Thyroid gland (tissue), 4 donors: Measurements from ENCODE around the gene TCP11. TPM values are rescaled to one million over a fixed set of nuclear protein-coding genes. Genes with fewer than 3 reads are reported as not detected.

Source experiments
- DNase-seq, 2 donors: peaks; one replicate each; pipeline ENCODE4 v3.0.0-alpha.2; 2019
- H3K27ac ChIP-seq, 3 donors: fragments of 200-600 bp; sonication (generic); 1 replicate in 2 of 3; 2 replicates in 1 of 3; pipeline ENCODE4 v1.5.1; 2016 to 2019; ENCODE audit warnings: mild to moderate bottlenecking in 1 of 3, moderate library complexity in 1 of 3
- H3K27me3 ChIP-seq: fragments of 200-600 bp; sonication (generic); one replicate; pipeline ENCODE4 v1.5.1; 2019
- H3K36me3 ChIP-seq, 2 donors: fragments of 200-600 bp; sonication (generic); one replicate each; pipeline ENCODE4 v1.5.1; 2016 to 2019
- H3K4me1 ChIP-seq, 2 donors: fragments of 200-600 bp; sonication (generic); one replicate each; pipeline ENCODE4 v1.5.1; 2017 to 2019
- H3K4me3 ChIP-seq, 3 donors: fragments of 200-600 bp; sonication (generic); replicated peaks in 1 of 3; 1 replicate in 2 of 3; 2 replicates in 1 of 3; pipeline ENCODE4 v1.5.1; 2016; ENCODE audit warnings: mild to moderate bottlenecking in 1 of 3
- H3K9me3 ChIP-seq: fragments of 200-600 bp; sonication (generic); one replicate; pipeline ENCODE4 v1.5.1; 2017
- CTCF ChIP-seq, 6 experiments: fragments of 200-600 bp in 3 of 6; fragments of 450-650 bp in 3 of 6; sonication (generic) in 3 of 6; IDR thresholded peaks; one replicate each; pipeline ENCODE4 v1.5.1; 2016 to 2019; ENCODE audit warnings: antibody characterized with exemption in 6 of 6, mild to moderate bottlenecking in 2 of 6, inconsistent platforms in 1 of 6, moderate library complexity in 1 of 6
- POLR2A ChIP-seq, 2 donors: fragments of 450-650 bp; IDR thresholded peaks; one replicate each; pipeline ENCODE4 v1.6.1; 2017; ENCODE audit warnings: antibody characterized with exemption in 2 of 2, mild to moderate bottlenecking in 2 of 2, moderate library complexity in 1 of 2
- WGBS, 2 donors: methylation state at CpG; one replicate each; pipeline ENCODE4 v1.1.5; 2017; 5-methylcytosine and 5-hydroxymethylcytosine counted together
- intact Hi-C: fragments of 100-400 bp; cut with DNase I; formaldehyde crosslinking; loops from one replicate; pipeline ENCODE4 v1.15.1; 2023
- total RNA-seq, 4 donors: library from RNA; depleted of rRNA; stranded (reverse); fragments of >200 nt; gene quantifications; one replicate each; pipeline ENCODE4 v1.2.3, GENCODE V29; 2016

The TCP11 gene
- total RNA-seq, 4 donors from 2014 or later = 1.0 to 2.8 TPM; not detected in 2

GRCh38 chr6:35085359-35086281, 55.5 kb downstream of the TCP11 start:
- Histone ChIP-seq H3K4me3 (no peak overlapping the region), H3K4me1 (peaks cover 0 to 2% of the 10 kb centered on the region in 2 donors), H3K27ac (no peak overlapping the region), H3K36me3 (peaks cover 82 to 90% of the 10 kb centered on the region in 2 donors), H3K27me3 (no peaks in the 10 kb centered on the region), H3K9me3 (no peaks in the 10 kb centered on the region)
- DNase-seq = no peak
- intact Hi-C loops = no loop called here
- TF ChIP-seq POLR2A (IDR thresholded peaks at IDR 0.05) (no peak), CTCF (IDR thresholded peaks at IDR 0.05) (no peak)
- 93 to 95% methylated on average over 25 to 30 of the region's 30 CpGs for WGBS, 2 donors

- Histone ChIP-seq H3K4me1 (peaks cover 0 to 2% of the 10 kb centered on the region in 2 donors), H3K4me3 (no peak overlapping the region), H3K27ac (no peak overlapping the region), H3K9me3 (no peaks in the 10 kb centered on the region), H3K36me3 (peaks cover 89 to 94% of the 10 kb centered on the region in 2 donors), H3K27me3 (no peaks in the 10 kb centered on the region)
- no peak for DNase-seq
- WGBS, 2 donors = 94% methylated on average over 11 to 12 of the region's 12 CpGs
- intact Hi-C loops = no loop called here
- TF ChIP-seq CTCF (IDR thresholded peaks at IDR 0.05) (no peak), POLR2A (IDR thresholded peaks at IDR 0.05) (no peak)
These were observed 56.5 kb downstream of the TCP11 start for GRCh38 chr6:35084511-35085203.

DNA sequence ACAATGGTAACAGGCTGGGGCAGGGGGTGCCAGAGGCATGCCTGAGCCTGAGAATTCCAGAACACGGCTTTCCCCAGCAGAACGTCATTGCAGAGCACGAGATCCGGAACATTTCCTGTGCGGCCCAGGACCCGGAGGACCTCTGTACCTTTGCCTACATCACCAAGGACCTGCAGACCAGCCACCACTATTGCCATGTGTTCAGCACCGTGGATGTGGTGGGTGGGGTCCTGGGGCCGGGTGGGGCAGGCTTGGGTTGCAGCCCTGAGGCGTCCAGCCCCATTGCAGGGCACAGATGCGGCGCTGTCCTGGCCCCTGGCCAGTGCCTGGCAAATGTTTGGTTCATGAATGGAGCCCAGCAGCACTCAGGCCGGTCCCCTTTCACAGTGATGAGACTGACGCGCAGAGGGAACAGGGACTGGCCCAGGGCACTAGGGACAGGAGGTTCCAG, 57.1 kb downstream of the TCP11 start:
- 94% methylated on average over 12 to 14 of the region's 14 CpGs for WGBS, 2 donors
- H3K4me3 ChIP-seq = no peak overlapping the region
- H3K9me3 ChIP-seq = no peaks in the 10 kb centered on the region
- intact Hi-C loops = no loop called here
- H3K36me3 ChIP-seq = peaks cover 90 to 95% of the 10 kb centered on the region in 2 donors
- H3K27ac ChIP-seq = no peak overlapping the region
- TF ChIP-seq POLR2A (IDR thresholded peaks at IDR 0.05) = no peak
- no peak for TF ChIP-seq CTCF (IDR thresholded peaks at IDR 0.05)
- H3K4me1 ChIP-seq = peaks cover 0 to 2% of the 10 kb centered on the region in 2 donors
- DNase-seq = no peak
- H3K27me3 ChIP-seq = no peaks in the 10 kb centered on the region

- H3K9me3 ChIP-seq = no peaks in the 10 kb centered on the region
- 92% methylated on average over 9 of the region's 9 CpGs for WGBS, 2 donors
- DNase-seq = no peak
- peaks cover 90 to 97% of the 10 kb centered on the region in 2 donors for H3K36me3 ChIP-seq
- H3K4me3 ChIP-seq = no peak overlapping the region
- no peaks in the 10 kb centered on the region for H3K27me3 ChIP-seq
- no peak for TF ChIP-seq CTCF (IDR thresholded peaks at IDR 0.05)
- no peak for TF ChIP-seq POLR2A (IDR thresholded peaks at IDR 0.05)
- peaks cover 0 to 2% of the 10 kb centered on the region in 2 donors for H3K4me1 ChIP-seq
- H3K27ac ChIP-seq = no peak overlapping the region
- intact Hi-C loops = no loop called here
These were observed 57.6 kb downstream of the TCP11 start for GRCh38 chr6:35083507-35083906.
